Neuronal stem cell (in vitro differentiated cells): ENCODE measurements around the gene C11orf54.

ENCODE experiments used
- DNase-seq: peaks from one replicate; pipeline ENCODE4 v3.0.0-alpha.2; 2013; ENCODE audit warnings: low spot score
- H2AFZ ChIP-seq: one replicate; pipeline ENCODE4 v1.6.1; 2013; ENCODE audit warnings: mild to moderate bottlenecking, low read length, inconsistent platforms
- H2AK5ac ChIP-seq: 2 replicates; pipeline ENCODE4 v1.6.1; 2013; ENCODE audit warnings: low read depth, mild to moderate bottlenecking, inconsistent platforms, low read length, moderate library complexity, mixed read lengths
- H2BK120ac ChIP-seq: 2 replicates; pipeline ENCODE4 v1.6.1; 2013; ENCODE audit warnings: low read depth, mild to moderate bottlenecking, inconsistent platforms, low read length, moderate library complexity, mixed read lengths
- H2BK12ac ChIP-seq: one replicate; pipeline ENCODE4 v1.6.1; 2013; ENCODE audit warnings: low read length, inconsistent platforms
- H2BK15ac ChIP-seq: 2 replicates; pipeline ENCODE4 v1.6.1; 2013; ENCODE audit warnings: mild to moderate bottlenecking, low read length, inconsistent platforms, mixed read lengths
- H2BK5ac ChIP-seq: one replicate; pipeline ENCODE4 v1.6.1; 2013; ENCODE audit warnings: inconsistent platforms, mild to moderate bottlenecking, low read length, moderate library complexity
- H3K14ac ChIP-seq: one replicate; pipeline ENCODE4 v1.6.1; 2013; ENCODE audit warnings: low read length, inconsistent platforms
- H3K18ac ChIP-seq: 2 replicates; pipeline ENCODE4 v1.6.1; 2013; ENCODE audit warnings: low read length, inconsistent platforms
- H3K23ac ChIP-seq: 2 replicates; pipeline ENCODE4 v1.6.1; 2013; ENCODE audit warnings: low read depth, mild to moderate bottlenecking, mixed read lengths, low read length, inconsistent platforms; ENCODE audit not compliant: poor library complexity
- H3K27ac ChIP-seq: replicated peaks from 3 replicates; pipeline ENCODE4 v1.5.1; 2013; ENCODE audit warnings: low read length, inconsistent platforms
- H3K27me3 ChIP-seq, 3 experiments: 2 replicates each; pipeline ENCODE4 v1.6.1; 2013; ENCODE audit warnings: low read length in 3 of 3, mild to moderate bottlenecking in 2 of 3, inconsistent platforms in 1 of 3, low read depth in 1 of 3, mixed read lengths in 1 of 3, moderate library complexity in 1 of 3; ENCODE audit not compliant: control insufficient read depth in 3 of 3, insufficient read depth in 3 of 3
- H3K36me3 ChIP-seq, 2 donors: replicated peaks in 1 of 2; 2 replicates each; pipeline ENCODE4 v1.6.1; 2013; ENCODE audit warnings: low read length in 2 of 2; ENCODE audit not compliant: control insufficient read depth in 2 of 2, insufficient read depth in 2 of 2
- H3K4ac ChIP-seq: 2 replicates; pipeline ENCODE4 v1.6.1; 2013; ENCODE audit warnings: inconsistent platforms, mild to moderate bottlenecking, low read length, moderate library complexity
- H3K4me1 ChIP-seq, 2 donors: 1 replicate in 1 of 2; 2 replicates in 1 of 2; pipeline ENCODE4 v1.6.1; 2013; ENCODE audit warnings: low read length in 2 of 2, low read depth in 1 of 2; ENCODE audit not compliant: control insufficient read depth in 2 of 2, insufficient read depth in 1 of 2
- H3K4me2 ChIP-seq: one replicate; pipeline ENCODE4 v1.6.1; 2013; ENCODE audit warnings: mild to moderate bottlenecking, low read length, inconsistent platforms; ENCODE audit not compliant: insufficient read depth, poor library complexity, severe bottlenecking
- H3K4me3 ChIP-seq, 2 donors: 2 replicates each; pipeline ENCODE4 v1.5.1; 2013; ENCODE audit warnings: low read length in 2 of 2, mild to moderate bottlenecking in 2 of 2, inconsistent platforms in 1 of 2, moderate library complexity in 1 of 2
- H3K79me1 ChIP-seq: one replicate; pipeline ENCODE4 v1.6.1; 2013; ENCODE audit warnings: low read depth, mild to moderate bottlenecking, inconsistent platforms, low read length, moderate library complexity
- H3K9ac ChIP-seq: one replicate; pipeline ENCODE4 v1.6.1; 2013; ENCODE audit warnings: mild to moderate bottlenecking, low read depth, low read length, inconsistent platforms; ENCODE audit not compliant: poor library complexity
- H3K9me3 ChIP-seq, 2 donors: replicated peaks in 1 of 2; 2 replicates each; pipeline versions ENCODE3 to v1.6.1; 2013; ENCODE audit warnings: low read length in 2 of 2, mild to moderate bottlenecking in 2 of 2, inconsistent platforms in 1 of 2, low read depth in 1 of 2, mixed read lengths in 1 of 2, moderate library complexity in 1 of 2; ENCODE audit not compliant: control insufficient read depth in 2 of 2, insufficient read depth in 1 of 2
- H4K8ac ChIP-seq: one replicate; pipeline ENCODE4 v1.6.1; 2013; ENCODE audit warnings: low read depth, mild to moderate bottlenecking, inconsistent platforms, low read length, moderate library complexity
- H4K91ac ChIP-seq: one replicate; pipeline ENCODE4 v1.6.1; 2013; ENCODE audit warnings: low read length, low read depth, mild to moderate bottlenecking, inconsistent platforms; ENCODE audit not compliant: poor library complexity
- WGBS, 2 donors: extraction: QIAGEN DNeasy Blood & Tissue Kit; methylation state at CpG; one replicate each; pipeline ENCODE4 v1.1.7; 2013; ENCODE audit warnings: missing lambda C conversion rate in 2 of 2, mixed read lengths in 1 of 2; ENCODE audit not compliant: insufficient read length in 2 of 2, insufficient replicate concordance in 1 of 2; ENCODE audit errors: extremely low coverage in 2 of 2; 5-methylcytosine and 5-hydroxymethylcytosine counted together

Gene C11orf54

DNA sequence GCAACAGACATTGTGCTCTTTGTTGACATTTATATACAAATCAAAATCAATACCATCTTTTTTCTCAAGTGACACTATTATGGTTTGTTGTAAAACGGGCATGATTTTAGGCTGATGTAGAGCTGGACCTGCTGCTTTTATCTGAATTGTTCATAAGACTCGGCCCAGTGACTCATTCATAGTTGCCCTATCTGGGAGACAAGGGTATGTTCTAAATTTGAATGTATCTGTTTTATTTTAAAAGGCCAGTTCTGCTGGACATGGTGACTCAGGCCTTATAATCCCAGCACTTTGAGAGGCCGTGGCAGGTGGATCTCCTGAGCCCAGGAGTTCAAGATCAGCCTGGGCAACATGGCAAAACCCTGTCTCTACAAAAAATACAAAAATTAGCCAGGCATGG lies 40.6 kb upstream of the C11orf54 start:
- Histone ChIP-seq H3K4me3 (no peak overlapping the region), H3K36me3 (peaks cover 21 to 99% of the 10 kb centered on the region in 2 donors), H3K18ac (no peak overlapping the region), H3K23ac (no peak overlapping the region), H3K9ac (no peak overlapping the region), H2AK5ac (no peak overlapping the region), H4K8ac (no peak overlapping the region), H2AFZ (no peak overlapping the region), H3K4me2 (no peak overlapping the region), H2BK15ac (no peak overlapping the region), H3K4me1 (no peaks in the 10 kb centered on the region), H3K4ac (no peak overlapping the region), H3K27ac (no peak overlapping the region), H4K91ac (no peak overlapping the region), H3K79me1 (no peaks in the 10 kb centered on the region), H2BK12ac (no peak overlapping the region), H2BK120ac (no peak overlapping the region), H3K27me3 (no peaks in the 10 kb centered on the region), H3K14ac (no peak overlapping the region), H3K9me3 (no peaks in the 10 kb centered on the region), H2BK5ac (no peak overlapping the region)
- DNase-seq = no peak
- WGBS, 2 donors = no CpG with 5 or more reads among the region's 3 CpGs

DNA sequence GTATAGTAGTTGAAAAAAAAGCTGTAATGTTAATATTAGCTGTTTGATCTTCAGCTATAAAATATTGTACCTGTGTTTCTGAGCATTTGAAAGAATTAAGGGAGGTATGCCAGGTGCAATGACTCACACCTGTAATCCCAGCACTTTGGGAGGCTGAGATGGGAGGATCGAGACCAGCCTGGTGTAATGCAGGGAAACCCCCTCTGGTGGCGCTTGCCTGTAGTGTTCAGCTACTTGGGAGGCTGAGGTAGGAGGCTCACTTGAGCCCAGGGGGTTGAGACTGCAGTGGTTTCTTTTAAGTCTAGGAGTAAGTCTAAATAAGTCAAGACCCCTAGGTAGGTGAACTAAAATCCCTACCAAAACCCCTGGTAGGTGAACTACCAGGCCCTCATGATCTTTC lies 37.2 kb upstream of the C11orf54 start:
- Histone ChIP-seq H3K4ac (no peak overlapping the region), H2BK120ac (no peak overlapping the region), H3K23ac (no peak overlapping the region), H3K18ac (no peak overlapping the region), H3K27ac (no peak overlapping the region), H2AK5ac (no peak overlapping the region), H2BK5ac (no peak overlapping the region), H4K91ac (no peak overlapping the region), H2AFZ (no peak overlapping the region), H3K14ac (no peak overlapping the region), H3K9me3 (peaks cover 2 to 19% of the 10 kb centered on the region in 2 donors), H3K27me3 (no peaks in the 10 kb centered on the region), H3K4me1 (no peaks in the 10 kb centered on the region), H3K4me2 (no peak overlapping the region), H2BK12ac (no peak overlapping the region), H2BK15ac (no peak overlapping the region), H4K8ac (no peak overlapping the region), H3K36me3 (peaks cover 15 to 99% of the 10 kb centered on the region in 2 donors), H3K79me1 (no peaks in the 10 kb centered on the region), H3K4me3 (no peak overlapping the region), H3K9ac (no peak overlapping the region)
- no peak for DNase-seq
- no CpG with 5 or more reads among the region's 2 CpGs for WGBS, 2 donors

DNA sequence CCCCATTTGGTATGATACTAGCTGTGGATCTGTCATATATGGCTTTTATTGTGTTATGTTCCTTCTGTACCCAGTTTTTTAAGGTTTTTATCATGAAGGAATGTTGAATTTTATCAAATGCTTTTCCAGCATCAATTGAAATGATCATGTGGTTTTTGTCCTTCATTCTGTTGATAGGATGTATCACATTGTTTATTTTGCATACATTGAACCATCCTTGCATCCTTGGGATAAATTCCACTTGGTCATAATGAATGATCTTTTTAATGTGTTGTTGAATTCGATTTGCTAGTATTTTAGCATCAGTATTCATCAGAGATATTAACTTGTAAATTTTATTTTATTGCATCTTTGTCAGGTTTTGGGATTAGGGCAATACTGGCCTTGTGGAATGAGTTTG lies 31.2 kb upstream of the C11orf54 start:
- no peak overlapping the region for H3K14ac ChIP-seq
- no peak for DNase-seq
- no peaks in the 10 kb centered on the region for H3K79me1 ChIP-seq
- H3K4me2 ChIP-seq = no peak overlapping the region
- no peak overlapping the region for H2BK120ac ChIP-seq
- H3K4ac ChIP-seq = no peak overlapping the region
- H2AK5ac ChIP-seq = no peak overlapping the region
- H2BK5ac ChIP-seq = no peak overlapping the region
- H3K27ac ChIP-seq = no peak overlapping the region
- H3K9me3 ChIP-seq = peaks cover 3 to 46% of the 10 kb centered on the region in 2 donors
- H3K18ac ChIP-seq = no peak overlapping the region
- H3K27me3 ChIP-seq = no peaks in the 10 kb centered on the region
- no CpG with 5 or more reads among the region's 1 CpG for WGBS, 2 donors
- peaks cover 0 to 5% of the 10 kb centered on the region in 2 donors for H3K4me1 ChIP-seq
- H4K8ac ChIP-seq = no peak overlapping the region
- H3K23ac ChIP-seq = no peak overlapping the region
- H3K4me3 ChIP-seq = no peak overlapping the region
- no peak overlapping the region for H4K91ac ChIP-seq
- peaks cover 7 to 100% of the 10 kb centered on the region in 2 donors for H3K36me3 ChIP-seq
- no peak overlapping the region for H3K9ac ChIP-seq
- H2AFZ ChIP-seq = no peak overlapping the region
- no peak overlapping the region for H2BK15ac ChIP-seq
- H2BK12ac ChIP-seq = no peak overlapping the region

DNA sequence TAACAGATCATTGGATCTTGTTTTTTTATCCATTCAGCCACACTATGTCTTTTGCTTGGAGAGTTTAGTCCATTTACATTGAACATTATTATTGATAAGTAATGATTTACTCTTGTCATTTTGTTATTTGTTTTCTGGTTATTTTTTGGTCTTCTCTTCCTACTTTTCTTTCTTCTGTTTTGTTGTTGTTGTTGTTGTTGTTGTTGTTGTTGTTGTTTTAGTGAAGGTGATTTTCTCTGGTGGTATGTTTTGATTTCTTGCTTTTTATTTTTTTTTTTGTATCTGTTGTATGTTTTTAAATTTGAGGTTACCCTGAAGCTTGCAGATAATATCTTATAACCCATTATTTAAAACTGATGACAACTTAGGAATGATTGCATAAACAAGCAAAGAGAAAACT lies 28.8 kb upstream of the C11orf54 start:
- no peak overlapping the region for H2BK12ac ChIP-seq
- no peak overlapping the region for H3K4me2 ChIP-seq
- H3K36me3 ChIP-seq = peaks cover 9 to 100% of the 10 kb centered on the region in 2 donors
- DNase-seq = no peak
- H2BK15ac ChIP-seq = no peak overlapping the region
- H4K91ac ChIP-seq = no peak overlapping the region
- no peaks in the 10 kb centered on the region for H3K79me1 ChIP-seq
- H3K4me1 ChIP-seq = peaks cover 0 to 12% of the 10 kb centered on the region in 2 donors
- no peak overlapping the region for H2AK5ac ChIP-seq
- no peak overlapping the region for H3K9ac ChIP-seq
- no peak overlapping the region for H3K18ac ChIP-seq
- peaks cover 3 to 43% of the 10 kb centered on the region in 2 donors for H3K9me3 ChIP-seq
- no peak overlapping the region for H2AFZ ChIP-seq
- no peak overlapping the region for H3K4ac ChIP-seq
- no peak overlapping the region for H3K14ac ChIP-seq
- H3K4me3 ChIP-seq = no peak overlapping the region
- no peak overlapping the region for H3K27ac ChIP-seq
- H3K23ac ChIP-seq = no peak overlapping the region
- no peak overlapping the region for H4K8ac ChIP-seq
- H2BK120ac ChIP-seq = no peak overlapping the region
- no peaks in the 10 kb centered on the region for H3K27me3 ChIP-seq
- no peak overlapping the region for H2BK5ac ChIP-seq
